H1 (cell line): Measurements from ENCODE around the gene FLVCR2. TPM values are rescaled to one million over a fixed set of nuclear protein-coding genes. Genes with fewer than 3 reads are reported as not detected.

ENCODE experiments used
- FOSL1 ChIP-seq: IDR thresholded peaks from 2 replicates; pipeline ENCODE4 v1.6.1; 2011; ENCODE audit warnings: mild to moderate bottlenecking, low read depth, low read length, moderate library complexity; ENCODE audit not compliant: insufficient read depth
- JUND ChIP-seq: IDR thresholded peaks from 2 replicates; pipeline ENCODE4 v1.6.1; 2011; ENCODE audit warnings: mild to moderate bottlenecking, improper control_type of control experiment, low read length
- RAD21 ChIP-seq, 2 experiments: IDR thresholded peaks in 1 of 2; conservative IDR thresholded peaks in 1 of 2; 2 replicates each; pipeline ENCODE4 v1.6.1; 2011; ENCODE audit warnings: low read depth in 2 of 2, low read length in 2 of 2, improper control_type of control experiment in 1 of 2, inconsistent platforms in 1 of 2, mild to moderate bottlenecking in 1 of 2, moderate library complexity in 1 of 2
- SRF ChIP-seq: IDR thresholded peaks from 2 replicates; pipeline ENCODE4 v1.6.1; 2011; ENCODE audit warnings: mild to moderate bottlenecking, low read depth, low read length, moderate library complexity
- polyA plus RNA-seq, 7 experiments: library from polyadenylated mRNA; depleted of rRNA in 3 of 7; stranded (reverse) in 5 of 7; unstranded in 2 of 7; fragments of >200 nt in 5 of 7; fragments of 200-250 nt in 2 of 7; gene quantifications; 1 replicate in 5 of 7; 2 replicates in 1 of 7; 4 replicates in 1 of 7; pipeline versions ENCODE4 v1.2.1 to v1.2.3, GENCODE V29; 2011 to 2013; ENCODE audit warnings: missing spikeins in 2 of 7, mixed read lengths in 2 of 7
- total RNA-seq: library from RNA; stranded (reverse); fragmentation: NEBNext Ultra II Directional; extraction: Animal tissue kit (Norgen Biotek cat#: 25700); gene quantifications from 2 replicates; pipeline ENCODE4 v1.2.1, GENCODE V29; 2021

FLVCR2 gene
- total and polyA plus RNA-seq, 2 of the 8 experiments (the other 6 are each of a cell fraction or from before 2014, with no cell fraction given) = 7.1 to 8.2 TPM

- no peak for TF ChIP-seq RAD21 (IDR thresholded peaks at IDR 0.05 in 1 of 2, conservative IDR thresholded peaks at IDR 0.05 in 1 of 2; ENCODE audit: low read depth in 2 of 2, low read length in 2 of 2)
- no peak for TF ChIP-seq FOSL1
- no peak for TF ChIP-seq JUND
- TF ChIP-seq SRF = no peak
Observed at GRCh38 chr14:75672605-75673192, 94.3 kb downstream of the FLVCR2 start (continued).
